H1 (cell line): ENCODE results near the gene PGM2. TPM values are rescaled to one million over a fixed set of nuclear protein-coding genes. Genes with fewer than 3 reads are reported as not detected.

Source experiments
- CTCF ChIA-PET: fragments of 300-600 bp; sonication (Branson Sonifier 250); formaldehyde crosslinking; loops from one replicate; lab custom pipeline; 2021; ENCODE audit not compliant: partially characterized antibody; lab: Charles Lee
- POLR2A ChIA-PET: fragments of 300-600 bp; sonication (Branson Sonifier 250); formaldehyde crosslinking; loops from one replicate; lab custom pipeline; 2021; ENCODE audit warnings: inconsistent platforms; ENCODE audit not compliant: partially characterized antibody; lab: Charles Lee
- DNase-seq, 2 experiments: peaks; one replicate each; pipeline versions ENCODE4 v3.0.0 to v3.0.0-alpha.2; 2010 to 2022; ENCODE audit warnings: low spot score in 2 of 2, low read depth in 1 of 2, mixed read lengths in 1 of 2
- FAIRE-seq: peaks from 2 replicates; lab custom pipeline; 2011; peaks lifted over from hg19 to GRCh38; lab: Jason Lieb, UNC
- H2AFZ ChIP-seq: 2 replicates; pipeline ENCODE4 v1.8.1; 2012; ENCODE audit warnings: low read length, inconsistent platforms
- H2AK5ac ChIP-seq: 2 replicates; pipeline ENCODE4 v1.6.1; 2013; ENCODE audit warnings: low read depth, low read length
- H2BK120ac ChIP-seq: replicated peaks from 2 replicates; pipeline ENCODE3; 2013; ENCODE audit warnings: low read depth, low read length, inconsistent platforms
- H2BK12ac ChIP-seq: 2 replicates; pipeline ENCODE4 v1.6.1; 2013; ENCODE audit warnings: low read depth, low read length
- H2BK15ac ChIP-seq: 2 replicates; pipeline ENCODE4 v1.6.1; 2013; ENCODE audit warnings: low read length
- H2BK20ac ChIP-seq: 2 replicates; pipeline ENCODE4 v1.6.1; 2013; ENCODE audit warnings: low read length
- H2BK5ac ChIP-seq: 2 replicates; pipeline ENCODE4 v1.6.1; 2013; ENCODE audit warnings: low read depth, low read length
- H3K14ac ChIP-seq: 2 replicates; pipeline ENCODE4 v1.6.1; 2013; ENCODE audit warnings: inconsistent platforms; ENCODE audit not compliant: insufficient read length
- H3K18ac ChIP-seq: 2 replicates; pipeline ENCODE4 v1.6.1; 2013; ENCODE audit warnings: low read length; ENCODE audit errors: extremely low read depth
- H3K23ac ChIP-seq: 2 replicates; pipeline ENCODE4 v1.6.1; 2013; ENCODE audit warnings: inconsistent platforms; ENCODE audit not compliant: insufficient read length
- H3K23me2 ChIP-seq: 2 replicates; pipeline ENCODE4 v1.6.1; 2013; ENCODE audit warnings: low read depth, low read length
- H3K27ac ChIP-seq: 2 replicates; pipeline ENCODE4 v1.6.1; 2011; ENCODE audit warnings: low read depth, low read length, inconsistent platforms
- H3K27me3 ChIP-seq, 4 experiments: replicated peaks in 1 of 4; 1 replicate in 1 of 4; 2 replicates in 3 of 4; pipeline versions ENCODE4 v1.6.1 to v1.8.1; 2011 to 2013; ENCODE audit warnings: low read length in 3 of 4, mild to moderate bottlenecking in 3 of 4, inconsistent platforms in 2 of 4, mixed read lengths in 2 of 4, moderate library complexity in 1 of 4; ENCODE audit not compliant: control insufficient read depth in 3 of 4, insufficient read depth in 3 of 4; ENCODE audit errors: extremely low read depth in 1 of 4
- H3K36me3 ChIP-seq, 4 experiments: 2 replicates each; pipeline versions ENCODE4 v1.6.1 to v1.8.1; 2011 to 2013; ENCODE audit warnings: mild to moderate bottlenecking in 4 of 4, low read length in 3 of 4, moderate library complexity in 2 of 4, control low read depth in 1 of 4, inconsistent platforms in 1 of 4; ENCODE audit not compliant: insufficient read depth in 4 of 4, control insufficient read depth in 2 of 4
- H3K4ac ChIP-seq: replicated peaks from 2 replicates; pipeline ENCODE3; 2013; ENCODE audit warnings: low read length, low read depth, mixed read lengths, inconsistent platforms; ENCODE audit not compliant: insufficient read length
- H3K4me1 ChIP-seq, 4 experiments: replicated peaks in 1 of 4; 1 replicate in 1 of 4; 2 replicates in 3 of 4; pipeline versions ENCODE4 v1.6.1 to v1.8.1; 2011 to 2013; ENCODE audit warnings: low read length in 3 of 4, inconsistent platforms in 2 of 4, mixed read lengths in 1 of 4; ENCODE audit not compliant: insufficient read depth in 4 of 4, control insufficient read depth in 3 of 4
- H3K4me2 ChIP-seq, 2 experiments: 2 replicates each; pipeline versions ENCODE4 v1.6.1 to v1.8.1; 2011 to 2013; ENCODE audit warnings: low read depth in 2 of 2, low read length in 2 of 2, control low read depth in 1 of 2, inconsistent platforms in 1 of 2, mild to moderate bottlenecking in 1 of 2; ENCODE audit not compliant: insufficient read depth in 1 of 2
- H3K4me3 ChIP-seq, 4 experiments: fragments of 200-600, 300-600 bp in 1 of 4; sonication (generic), shearing (Covaris generic), sonication (Bioruptor Twin) in 1 of 4; 2 replicates each; pipeline versions ENCODE4 v1.5.1 to v1.8.1; 2011 to 2016; ENCODE audit warnings: low read length in 4 of 4, low read depth in 3 of 4, control low read depth in 2 of 4, inconsistent platforms in 2 of 4, mild to moderate bottlenecking in 2 of 4, mixed read lengths in 1 of 4, moderate library complexity in 1 of 4; ENCODE audit not compliant: insufficient read depth in 2 of 4; ENCODE audit errors: extremely low read depth in 1 of 4
- H3K56ac ChIP-seq: replicated peaks from 2 replicates; pipeline ENCODE3; 2013; ENCODE audit warnings: low read depth, mild to moderate bottlenecking, mixed read lengths, low read length, inconsistent platforms; ENCODE audit not compliant: insufficient read length
- H3K79me1 ChIP-seq: 2 replicates; pipeline ENCODE4 v1.6.1; 2013; ENCODE audit warnings: low read depth, low read length, control low read depth
- H3K79me2 ChIP-seq, 2 experiments: 2 replicates each; pipeline versions ENCODE4 v1.6.1 to v1.8.1; 2012 to 2013; ENCODE audit warnings: low read length in 2 of 2, mild to moderate bottlenecking in 2 of 2, inconsistent platforms in 1 of 2; ENCODE audit not compliant: insufficient read depth in 2 of 2, control insufficient read depth in 1 of 2
- H3K9ac ChIP-seq, 4 experiments: replicated peaks in 1 of 4; 1 replicate in 1 of 4; 2 replicates in 3 of 4; pipeline versions ENCODE4 v1.6.1 to v1.8.1; 2011 to 2013; ENCODE audit warnings: low read depth in 3 of 4, low read length in 3 of 4, control low read depth in 2 of 4, mild to moderate bottlenecking in 2 of 4, moderate library complexity in 2 of 4, inconsistent platforms in 1 of 4; ENCODE audit errors: extremely low read depth in 1 of 4
- H3K9me3 ChIP-seq, 2 experiments: 2 replicates each; pipeline versions ENCODE4 v1.6.1 to v1.8.1; 2012 to 2013; ENCODE audit warnings: mild to moderate bottlenecking in 2 of 2, moderate library complexity in 2 of 2, control low read depth in 1 of 2, inconsistent platforms in 1 of 2, low read depth in 1 of 2, low read length in 1 of 2, mixed read lengths in 1 of 2; ENCODE audit not compliant: insufficient read depth in 2 of 2
- H4K20me1 ChIP-seq, 2 experiments: replicated peaks in 1 of 2; 2 replicates each; pipeline versions ENCODE3 to v1.8.1; 2011 to 2013; ENCODE audit warnings: inconsistent platforms in 2 of 2, low read length in 2 of 2, mild to moderate bottlenecking in 1 of 2; ENCODE audit not compliant: insufficient read depth in 2 of 2, control insufficient read depth in 1 of 2
- H4K5ac ChIP-seq: 2 replicates; pipeline ENCODE4 v1.6.1; 2013; ENCODE audit warnings: low read length, low read depth, mixed read lengths, inconsistent platforms; ENCODE audit not compliant: insufficient read length
- H4K8ac ChIP-seq: 2 replicates; pipeline ENCODE4 v1.8.0; 2013; ENCODE audit warnings: mild to moderate bottlenecking, moderate library complexity, low read length, inconsistent platforms; ENCODE audit not compliant: insufficient read depth; ENCODE audit errors: extremely low read depth
- H4K91ac ChIP-seq: replicated peaks from 2 replicates; pipeline ENCODE3; 2013; ENCODE audit warnings: low read length, mixed read lengths, inconsistent platforms; ENCODE audit not compliant: insufficient read length
- CEBPB ChIP-seq: IDR thresholded peaks from 2 replicates; pipeline ENCODE4 v1.6.1; 2012; ENCODE audit warnings: low read depth, low read length
- GABPA ChIP-seq: IDR thresholded peaks from 2 replicates; pipeline ENCODE4 v1.6.1; 2011; ENCODE audit warnings: mild to moderate bottlenecking, low read length, moderate library complexity, borderline replicate concordance; ENCODE audit not compliant: insufficient read depth
- MAFK ChIP-seq: IDR thresholded peaks from 2 replicates; pipeline ENCODE4 v1.6.1; 2012; ENCODE audit warnings: low read depth, mild to moderate bottlenecking, improper control_type of control experiment, low read length
- SRF ChIP-seq: IDR thresholded peaks from 2 replicates; pipeline ENCODE4 v1.6.1; 2011; ENCODE audit warnings: mild to moderate bottlenecking, low read depth, low read length, moderate library complexity
- TEAD4 ChIP-seq: IDR thresholded peaks from 2 replicates; pipeline ENCODE4 v1.6.1; 2012; ENCODE audit warnings: low read depth, low read length, inconsistent platforms, mixed read lengths
- WGBS, 2 experiments: shearing (Covaris generic) in 1 of 2; methylation state at CpG; one replicate each; pipeline versions ENCODE4 v1.1.6 to v1.1.7; 2013 to 2015; ENCODE audit warnings: low lambda C conversion rate in 2 of 2, mixed read lengths in 2 of 2, inconsistent platforms in 1 of 2, low coverage in 1 of 2, missing lambda C conversion rate in 1 of 2; ENCODE audit not compliant: insufficient replicate concordance in 2 of 2, insufficient coverage in 1 of 2, insufficient read length in 1 of 2; ENCODE audit errors: extremely low coverage in 1 of 2, missing lambda C conversion rate in 1 of 2; 5-methylcytosine and 5-hydroxymethylcytosine counted together
- polyA plus RNA-seq, 7 experiments: library from polyadenylated mRNA; depleted of rRNA in 3 of 7; stranded (reverse) in 5 of 7; unstranded in 2 of 7; fragments of >200 nt in 5 of 7; fragments of 200-250 nt in 2 of 7; gene quantifications; 1 replicate in 5 of 7; 2 replicates in 1 of 7; 4 replicates in 1 of 7; pipeline versions ENCODE4 v1.2.1 to v1.2.3, GENCODE V29; 2011 to 2013; ENCODE audit warnings: missing spikeins in 2 of 7, mixed read lengths in 2 of 7
- total RNA-seq: library from RNA; stranded (reverse); fragmentation: NEBNext Ultra II Directional; extraction: Animal tissue kit (Norgen Biotek cat#: 25700); gene quantifications from 2 replicates; pipeline ENCODE4 v1.2.1, GENCODE V29; 2021

Gene PGM2
- total and polyA plus RNA-seq, 2 of the 8 experiments (the other 6 are each of a cell fraction or from before 2014, with no cell fraction given) = 7.7 to 38.0 TPM

DNA sequence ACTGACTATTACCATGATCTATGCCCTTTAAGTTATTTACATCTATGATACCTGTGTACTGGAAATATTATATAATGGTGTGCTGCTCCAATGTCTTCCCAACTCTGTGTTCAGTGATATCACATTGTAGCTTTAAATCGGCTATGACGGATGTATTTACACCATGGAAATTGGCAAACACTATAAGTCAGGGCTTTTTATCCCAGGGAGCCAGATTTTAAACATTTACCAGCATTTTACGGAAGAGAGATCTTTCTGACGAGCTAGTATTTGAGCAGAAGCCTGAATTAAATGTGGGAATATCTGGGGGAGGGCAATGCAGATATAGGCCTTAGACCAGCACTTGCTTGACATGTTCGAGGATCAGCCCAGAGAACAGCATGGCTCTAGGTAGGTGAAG lies 7.7 kb upstream of the PGM2 start:
- Histone ChIP-seq H3K36me3 (no peaks in the 10 kb centered on the region), H3K14ac (no peak overlapping the region), H2BK20ac (no peak overlapping the region), H2BK120ac (no peak overlapping the region), H4K20me1 (no peaks in the 10 kb centered on the region), H4K5ac (no peak overlapping the region), H3K79me1 (no peaks in the 10 kb centered on the region), H3K4me3 (no peak overlapping the region), H4K8ac (no peak overlapping the region), H2BK12ac (no peak overlapping the region), H2BK5ac (no peak overlapping the region), H3K23me2 (peaks cover under 1% of the 10 kb centered on the region; the same call in 1 of the 2 replicates), H3K9me3 (no peaks in the 10 kb centered on the region; a peak in 1 of 4 replicates), H3K4me1 (no peaks in the 10 kb centered on the region), H3K9ac (no peak overlapping the region), H3K79me2 (no peaks in the 10 kb centered on the region), H4K91ac (no peak overlapping the region), H3K27me3 (peaks cover 0 to 2% (median 0%) of the 10 kb centered on the region in 4 experiments; a peak in 1 of 7 replicates), H3K56ac (no peak overlapping the region), H3K4me2 (no peak overlapping the region), H3K27ac (no peak overlapping the region), H2AK5ac (no peak overlapping the region), H3K18ac (no peak overlapping the region), H3K4ac (no peak overlapping the region), H3K23ac (no peak overlapping the region), H2AFZ (no peak overlapping the region), H2BK15ac (no peak overlapping the region)
- WGBS, 2 experiments = 84% methylated on average over 5 of the region's 5 CpGs; no CpG with 5 or more reads in 1 of the 2 experiments
- no peak for DNase-seq
- TF ChIP-seq GABPA (no peak), CEBPB (no peak), TEAD4 (no peak), MAFK (no peak), SRF (no peak)
- no peak for FAIRE-seq
- POLR2A ChIA-PET = interaction anchor here (0.6 kb wide), 1 partner anchor 95 kb away, joined by 3 read pairs; no protein-coding TSS in a partner anchor
- CTCF ChIA-PET = interaction anchor here (0.6 to 0.9 kb wide), 2 partner anchors 15 to 886 kb away, joined by 4 to 5 read pairs; no protein-coding TSS in a partner anchor
